CD4-positive, alpha-beta T cell (primary cell): Measurements from ENCODE around the gene HELZ. TPM values are rescaled to one million over a fixed set of nuclear protein-coding genes. Genes with fewer than 3 reads are reported as not detected.

Experiments used
- ATAC-seq: fragments of 200-7000 bp; cut with Tn5 transposase; one replicate; pipeline ENCODE4 v1.10.0; 2022; ENCODE audit warnings: mild to moderate bottlenecking; ENCODE audit not compliant: poor library complexity
- CTCF ChIA-PET: fragments of 350-600 bp; sonication (Branson Sonifier 250); formaldehyde crosslinking; loops from one replicate; lab custom pipeline; 2021; ENCODE audit warnings: antibody characterized with exemption, inconsistent platforms; lab: Charles Lee
- POLR2A ChIA-PET: fragments of 350-600 bp; sonication (Branson Sonifier 250); formaldehyde crosslinking; loops from one replicate; lab custom pipeline; 2021; ENCODE audit warnings: antibody characterized with exemption, inconsistent platforms; lab: Charles Lee
- DNase-seq, 14 experiments: peaks; one replicate each; pipeline ENCODE4 v3.0.0-alpha.2; 2013 to 2020; ENCODE audit warnings: mixed read lengths in 2 of 14
- H3K27ac ChIP-seq, 2 donors: one replicate each; pipeline versions ENCODE4 v1.5.1 to v1.7.0; 2013; ENCODE audit warnings: low read length in 2 of 2, low read depth in 1 of 2, mild to moderate bottlenecking in 1 of 2
- H3K27me3 ChIP-seq, 2 experiments: 1 replicate in 1 of 2; 2 replicates in 1 of 2; pipeline versions ENCODE4 v1.6.1 to v1.7.0; 2013; ENCODE audit warnings: low read length in 2 of 2, control low read depth in 1 of 2, mild to moderate bottlenecking in 1 of 2, moderate library complexity in 1 of 2; ENCODE audit not compliant: insufficient read depth in 2 of 2, control insufficient read depth in 1 of 2
- H3K36me3 ChIP-seq: one replicate; pipeline ENCODE4 v1.6.1; 2013; ENCODE audit warnings: low read length, control low read depth; ENCODE audit not compliant: insufficient read depth
- H3K4me1 ChIP-seq: one replicate; pipeline ENCODE4 v1.6.1; 2013; ENCODE audit warnings: low read length, control low read depth; ENCODE audit not compliant: insufficient read depth
- H3K4me3 ChIP-seq: one replicate; pipeline ENCODE4 v1.5.1; 2013; ENCODE audit warnings: mild to moderate bottlenecking, low read length, moderate library complexity
- H3K9me3 ChIP-seq, 2 experiments: 1 replicate in 1 of 2; 2 replicates in 1 of 2; pipeline versions ENCODE4 v1.6.1 to v1.7.0; 2013; ENCODE audit warnings: low read length in 2 of 2, mild to moderate bottlenecking in 2 of 2, control low read depth in 1 of 2, moderate library complexity in 1 of 2; ENCODE audit not compliant: control insufficient read depth in 1 of 2, insufficient read depth in 1 of 2
- H3K27ac Mint-ChIP-seq: one replicate; pipeline ENCODE4 v1.8.0; 2020; ENCODE audit warnings: mixed read lengths
- H3K27me3 Mint-ChIP-seq: one replicate; pipeline ENCODE4 v1.8.0; 2021; ENCODE audit warnings: mixed read lengths
- H3K36me3 Mint-ChIP-seq: one replicate; pipeline ENCODE4 v1.8.0; 2021; ENCODE audit warnings: low read depth, mixed read lengths
- H3K4me1 Mint-ChIP-seq: one replicate; pipeline ENCODE4 v1.8.0; 2021; ENCODE audit warnings: low read depth, mixed read lengths
- H3K4me3 Mint-ChIP-seq: one replicate; pipeline ENCODE4 v1.8.0; 2020; ENCODE audit warnings: mild to moderate bottlenecking, mixed read lengths
- H3K9me3 Mint-ChIP-seq: one replicate; pipeline ENCODE4 v1.8.0; 2020; ENCODE audit warnings: mixed read lengths
- intact Hi-C, 2 experiments: fragments of 100-400 bp; cut with DNase I in 1 of 2; cut with micrococcal nuclease in 1 of 2; formaldehyde crosslinking; loops; one replicate each; pipeline versions ENCODE4 v1.15.1 to v1.9.0; 2023 to 2025; cut with DNase I, micrococcal nuclease
- total RNA-seq, 174 experiments: library from RNA in 2 of 174; stranded (reverse) in 2 of 174; gene quantifications; one replicate each; pipeline ENCODE4 v1.2.3 and lab custom pipeline; 2021 to 2026
- TF ChIP-seq, protein P1 (sequence below): fragments of 200-600 bp; IDR thresholded peaks from one replicate; pipeline ENCODE4 v1.8.0; 2022; ENCODE audit warnings: antibody characterized with exemption, mild to moderate bottlenecking

The HELZ gene
- total RNA-seq, 2 experiments from 2014 or later: 94.8 to 107 TPM

DNA sequence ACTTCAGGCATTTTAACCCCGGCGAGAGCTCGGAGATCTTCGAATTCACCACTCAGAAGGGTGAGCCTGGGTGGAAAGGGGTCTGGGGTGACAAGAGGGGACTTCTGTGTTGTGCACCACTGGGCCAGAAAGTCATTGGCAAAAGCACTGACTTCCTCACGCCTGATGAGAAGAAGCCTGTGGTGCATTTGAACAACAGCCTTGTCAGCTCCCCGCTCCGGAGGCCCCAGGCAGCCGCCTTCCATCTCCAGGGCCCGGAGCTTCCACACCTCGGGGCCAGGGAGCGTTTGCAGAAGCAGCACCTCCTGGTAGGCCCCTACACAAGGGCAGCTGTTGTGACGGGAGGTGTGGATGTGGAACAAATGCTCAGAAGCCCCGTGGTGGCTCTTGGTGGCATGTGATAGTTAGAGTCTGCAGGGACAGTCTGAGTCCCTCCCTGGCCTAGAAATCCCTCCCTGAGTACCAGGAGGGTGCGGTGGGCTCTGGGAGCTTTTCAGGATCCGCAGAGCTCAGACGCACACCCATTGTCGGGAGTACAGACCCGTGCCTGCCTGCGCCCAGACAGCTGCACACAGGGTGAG lies 190.9 kb downstream of the HELZ start:
- H3K4me3 ChIP-seq: no peak overlapping the region
- H3K4me1 ChIP-seq: no peaks in the 10 kb centered on the region
- H3K4me3 Mint-ChIP-seq: no peak overlapping the region
- H3K27me3 ChIP-seq: no peaks in the 10 kb centered on the region
- TF ChIP-seq, protein P1, sequence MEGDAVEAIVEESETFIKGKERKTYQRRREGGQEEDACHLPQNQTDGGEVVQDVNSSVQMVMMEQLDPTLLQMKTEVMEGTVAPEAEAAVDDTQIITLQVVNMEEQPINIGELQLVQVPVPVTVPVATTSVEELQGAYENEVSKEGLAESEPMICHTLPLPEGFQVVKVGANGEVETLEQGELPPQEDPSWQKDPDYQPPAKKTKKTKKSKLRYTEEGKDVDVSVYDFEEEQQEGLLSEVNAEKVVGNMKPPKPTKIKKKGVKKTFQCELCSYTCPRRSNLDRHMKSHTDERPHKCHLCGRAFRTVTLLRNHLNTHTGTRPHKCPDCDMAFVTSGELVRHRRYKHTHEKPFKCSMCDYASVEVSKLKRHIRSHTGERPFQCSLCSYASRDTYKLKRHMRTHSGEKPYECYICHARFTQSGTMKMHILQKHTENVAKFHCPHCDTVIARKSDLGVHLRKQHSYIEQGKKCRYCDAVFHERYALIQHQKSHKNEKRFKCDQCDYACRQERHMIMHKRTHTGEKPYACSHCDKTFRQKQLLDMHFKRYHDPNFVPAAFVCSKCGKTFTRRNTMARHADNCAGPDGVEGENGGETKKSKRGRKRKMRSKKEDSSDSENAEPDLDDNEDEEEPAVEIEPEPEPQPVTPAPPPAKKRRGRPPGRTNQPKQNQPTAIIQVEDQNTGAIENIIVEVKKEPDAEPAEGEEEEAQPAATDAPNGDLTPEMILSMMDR: no peak
- H3K36me3 ChIP-seq: no peaks in the 10 kb centered on the region
- H3K9me3 ChIP-seq: peaks cover 4 to 11% of the 10 kb centered on the region in 2 experiments
- DNase-seq (no peak), ATAC-seq (no peak)
- POLR2A ChIA-PET: no interaction called here
- H3K9me3 Mint-ChIP-seq: peaks cover 1% of the 10 kb centered on the region
- no peak overlapping the region for H3K27ac Mint-ChIP-seq
- H3K36me3 Mint-ChIP-seq: no peaks in the 10 kb centered on the region
- CTCF ChIA-PET: no interaction called here
- H3K4me1 Mint-ChIP-seq: no peaks in the 10 kb centered on the region
- no peaks in the 10 kb centered on the region for H3K27me3 Mint-ChIP-seq
- H3K27ac ChIP-seq: no peak overlapping the region
- intact Hi-C loops: no loop called here

DNA sequence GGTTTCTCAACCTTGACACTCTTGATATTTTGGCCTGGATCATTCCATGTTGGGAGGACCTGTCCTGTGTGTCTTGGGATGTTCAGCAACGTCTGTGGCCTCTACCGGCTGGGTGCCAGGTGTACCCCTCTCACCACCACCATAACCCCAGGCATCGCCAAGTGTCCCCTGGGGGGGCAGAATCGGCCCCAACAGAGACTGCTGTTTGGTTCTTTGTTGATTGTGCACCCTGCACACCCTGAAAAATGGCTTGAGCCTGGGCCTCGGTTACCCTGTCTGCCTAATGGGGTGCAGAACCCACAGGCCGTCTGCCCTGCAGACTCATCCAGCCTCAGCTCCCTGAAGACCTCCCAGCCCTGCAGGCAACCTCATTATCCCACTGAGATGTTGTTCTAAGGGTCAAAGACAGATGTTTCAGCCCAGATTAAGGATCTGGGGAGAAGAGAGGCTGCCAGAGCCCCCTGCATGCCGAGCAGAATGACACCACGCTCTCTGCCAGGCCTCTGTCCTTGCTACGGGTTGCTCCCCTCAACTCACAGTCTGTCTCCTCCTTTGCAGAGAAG lies 191.5 kb downstream of the HELZ start:
- no peaks in the 10 kb centered on the region for H3K36me3 ChIP-seq
- Mint-ChIP-seq H3K27ac (no peak overlapping the region), H3K27me3 (no peaks in the 10 kb centered on the region), H3K36me3 (no peaks in the 10 kb centered on the region), H3K9me3 (peaks cover 6% of the 10 kb centered on the region), H3K4me3 (no peak overlapping the region), H3K4me1 (no peaks in the 10 kb centered on the region)
- H3K27me3 ChIP-seq: no peaks in the 10 kb centered on the region
- ATAC-seq (no peak), DNase-seq (no peak)
- peaks cover 10 to 11% of the 10 kb centered on the region in 2 experiments for H3K9me3 ChIP-seq
- intact Hi-C loops: no loop called here
- no peaks in the 10 kb centered on the region for H3K4me1 ChIP-seq
- H3K4me3 ChIP-seq: no peak overlapping the region
- TF ChIP-seq, protein P1: no peak
- POLR2A ChIA-PET: no interaction called here
- H3K27ac ChIP-seq: no peak overlapping the region
- CTCF ChIA-PET: no interaction called here

DNA sequence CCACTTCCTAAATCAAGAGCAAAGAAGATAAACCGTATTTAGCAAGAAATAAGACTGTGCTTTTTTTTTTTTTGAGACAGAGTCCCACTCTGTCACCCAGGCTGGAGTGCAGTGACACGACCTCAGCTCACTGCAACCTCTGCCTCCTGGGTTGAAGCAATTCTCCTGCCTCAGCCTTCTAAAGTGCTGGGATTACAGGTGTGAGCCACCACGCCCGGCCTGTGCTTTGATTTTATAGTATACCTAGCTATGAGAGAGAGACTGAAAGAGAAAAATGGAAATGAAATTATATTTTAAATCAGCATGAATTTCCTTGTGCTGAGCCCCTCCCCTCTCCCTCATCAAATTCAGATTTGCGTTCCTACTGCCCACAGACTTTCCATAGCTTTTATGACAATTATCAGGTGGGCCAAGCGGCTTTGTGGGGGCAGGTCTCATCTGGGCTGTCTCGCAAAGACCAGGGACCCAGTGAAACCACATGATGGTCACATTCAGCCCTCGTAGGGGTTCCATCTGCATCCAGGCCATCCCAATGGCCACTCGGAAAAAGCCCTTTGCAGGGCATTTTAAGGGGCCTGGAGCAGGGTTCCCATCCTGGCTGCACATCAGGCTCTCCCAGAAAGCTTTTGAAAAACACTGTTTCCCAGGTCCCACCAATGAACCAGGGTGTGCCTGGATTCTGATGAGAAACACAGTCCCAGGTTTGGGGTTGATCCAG lies 192.1 kb downstream of the HELZ start:
- TF ChIP-seq, protein P1: no peak
- ChIA-PET CTCF (no interaction called here), POLR2A (no interaction called here)

More for the DNA sequence above, 192.1 kb downstream of the HELZ start:
- Mint-ChIP-seq H3K9me3 (peaks cover 7% of the 10 kb centered on the region), H3K4me1 (no peaks in the 10 kb centered on the region), H3K27me3 (no peaks in the 10 kb centered on the region), H3K36me3 (no peaks in the 10 kb centered on the region), H3K27ac (no peak overlapping the region), H3K4me3 (no peak overlapping the region)
- Histone ChIP-seq H3K4me3 (no peak overlapping the region), H3K27ac (no peak overlapping the region), H3K27me3 (no peaks in the 10 kb centered on the region), H3K9me3 (peaks cover 11 to 14% of the 10 kb centered on the region in 2 experiments), H3K4me1 (no peaks in the 10 kb centered on the region), H3K36me3 (no peaks in the 10 kb centered on the region)
- DNase-seq (no peak), ATAC-seq (no peak)
- intact Hi-C loops: no loop called here
